ENCODE measurements around the gene KRT15.

KRT15 gene

GRCh38 chr17:41547921-41548843 is 29.5 kb upstream of the KRT15 start:
- Histone ChIP-seq H3K27ac (ENCODE audit: low read length, poor library complexity, severe bottlenecking) (peak overlapping the region; percentile 85), H3K27me3 (ENCODE audit: control insufficient read depth in 1 of 2, insufficient read depth in 1 of 2, low read length in 2 of 2) (no peaks in the 10 kb centered on the region), H3K14ac (ENCODE audit: low read length in 2 of 2) (peak overlapping the region in 1 of 2 experiments; percentile 56), H2BK12ac (ENCODE audit: low read length in 2 of 2) (peak overlapping the region; percentile 95 to 98), H4K8ac (ENCODE audit: low read length) (peak overlapping the region; percentile 62), H3K79me1 (replicated peaks; ENCODE audit: low read length, poor library complexity, severe bottlenecking) (no peaks in the 10 kb centered on the region), H3K18ac (ENCODE audit: low read depth in 1 of 2, low read length in 2 of 2) (peak overlapping the region; percentile 95), H2AK5ac (ENCODE audit: low read length, severe bottlenecking) (peak overlapping the region; percentile 85), H3K9ac (ENCODE audit: low read length) (peak overlapping the region; percentile 79), H2BK15ac (ENCODE audit: low read depth, poor library complexity, severe bottlenecking) (peak overlapping the region; percentile 93), H3K4ac (ENCODE audit: low read depth in 1 of 2, low read length in 2 of 2) (peak overlapping the region; percentile 93 to 96), H2AFZ (ENCODE audit: low read depth, low read length) (peak overlapping the region; percentile 74), H3K9me3 (ENCODE audit: control insufficient read depth, low read length) (peaks cover 9% of the 10 kb centered on the region), H4K91ac (ENCODE audit: low read length) (peak overlapping the region; percentile 89), H2BK5ac (ENCODE audit: low read depth, low read length, poor library complexity, severe bottlenecking) (peak overlapping the region; percentile 91), H3K4me3 (ENCODE audit: insufficient read depth in 1 of 2, low read depth in 1 of 2, low read length in 2 of 2) (peak overlapping the region in 1 of 2 experiments; percentile 1), H2BK120ac (ENCODE audit: low read depth, low read length) (peak overlapping the region; percentile 97), H3K23ac (ENCODE audit: low read length in 2 of 2) (no peak overlapping the region), H3K4me1 (ENCODE audit: control insufficient read depth, insufficient read depth, low read depth, low read length) (peaks cover 40% of the 10 kb centered on the region), H3K36me3 (ENCODE audit: control insufficient read depth in 1 of 2, insufficient read depth in 2 of 2, low read depth in 1 of 2, low read length in 2 of 2) (no peaks in the 10 kb centered on the region), H3K4me2 (ENCODE audit: low read length, poor library complexity, severe bottlenecking) (peak overlapping the region; percentile 7)
- WGBS, result 43% methylated on average over 23 of the region's 23 CpGs
- DNase-seq, result peak; percentile 94

GRCh38 chr17:41547378-41547841 is 28.7 kb upstream of the KRT15 start:
- 70% methylated on average over 9 of the region's 9 CpGs for WGBS
- Histone ChIP-seq H3K9ac (ENCODE audit: low read length) (peak overlapping the region; percentile 30), H4K8ac (ENCODE audit: low read length) (peak overlapping the region; percentile 62), H3K36me3 (ENCODE audit: control insufficient read depth in 1 of 2, insufficient read depth in 2 of 2, low read depth in 1 of 2, low read length in 2 of 2) (no peaks in the 10 kb centered on the region), H2BK120ac (ENCODE audit: low read depth, low read length) (no peak overlapping the region), H2AFZ (ENCODE audit: low read depth, low read length) (no peak overlapping the region), H3K4ac (ENCODE audit: low read depth in 1 of 2, low read length in 2 of 2) (peak overlapping the region; percentile 62 to 67), H4K91ac (ENCODE audit: low read length) (peak overlapping the region; percentile 89), H2BK12ac (ENCODE audit: low read length in 2 of 2) (peak overlapping the region; percentile 95 to 98), H3K4me3 (ENCODE audit: insufficient read depth in 1 of 2, low read depth in 1 of 2, low read length in 2 of 2) (no peak overlapping the region), H3K23ac (ENCODE audit: low read length in 2 of 2) (no peak overlapping the region), H3K27ac (ENCODE audit: low read length, poor library complexity, severe bottlenecking) (peak overlapping the region; percentile 85), H2BK5ac (ENCODE audit: low read depth, low read length, poor library complexity, severe bottlenecking) (peak overlapping the region; percentile 53), H3K4me1 (ENCODE audit: control insufficient read depth, insufficient read depth, low read depth, low read length) (peaks cover 40% of the 10 kb centered on the region), H2AK5ac (ENCODE audit: low read length, severe bottlenecking) (peak overlapping the region; percentile 18), H3K4me2 (ENCODE audit: low read length, poor library complexity, severe bottlenecking) (no peak overlapping the region), H3K18ac (ENCODE audit: low read depth in 1 of 2, low read length in 2 of 2) (peak overlapping the region; percentile 52 to 95), H2BK15ac (ENCODE audit: low read depth, poor library complexity, severe bottlenecking) (peak overlapping the region; percentile 93), H3K14ac (ENCODE audit: low read length in 2 of 2) (peak overlapping the region in 1 of 2 experiments; percentile 22), H3K9me3 (ENCODE audit: control insufficient read depth, low read length) (peaks cover 9% of the 10 kb centered on the region), H3K27me3 (ENCODE audit: control insufficient read depth in 1 of 2, insufficient read depth in 1 of 2, low read length in 2 of 2) (no peaks in the 10 kb centered on the region), H3K79me1 (replicated peaks; ENCODE audit: low read length, poor library complexity, severe bottlenecking) (no peaks in the 10 kb centered on the region)
- DNase-seq, result no peak

GRCh38 chr17:41546819-41547218 is 28.1 kb upstream of the KRT15 start:
- WGBS, result 99% methylated on average over 2 of the region's 3 CpGs
- H2AFZ ChIP-seq (ENCODE audit: low read depth, low read length), result no peak overlapping the region
- H4K8ac ChIP-seq (ENCODE audit: low read length), result no peak overlapping the region
- H3K27ac ChIP-seq (ENCODE audit: low read length, poor library complexity, severe bottlenecking), result peak overlapping the region; percentile 85
- H3K4me1 ChIP-seq (ENCODE audit: control insufficient read depth, insufficient read depth, low read depth, low read length), result peaks cover 40% of the 10 kb centered on the region
- H2AK5ac ChIP-seq (ENCODE audit: low read length, severe bottlenecking), result peak overlapping the region; percentile 61
- H3K4me2 ChIP-seq (ENCODE audit: low read length, poor library complexity, severe bottlenecking), result no peak overlapping the region
- no peak for DNase-seq
- H3K18ac ChIP-seq (ENCODE audit: low read depth in 1 of 2, low read length in 2 of 2), result peak overlapping the region; percentile 18 to 52
- H3K9ac ChIP-seq (ENCODE audit: low read length), result no peak overlapping the region
- peak overlapping the region in 1 of 2 experiments; percentile 62 for H3K4ac ChIP-seq (ENCODE audit: low read depth in 1 of 2, low read length in 2 of 2)
- H2BK120ac ChIP-seq (ENCODE audit: low read depth, low read length), result no peak overlapping the region
- H3K36me3 ChIP-seq (ENCODE audit: control insufficient read depth in 1 of 2, insufficient read depth in 2 of 2, low read depth in 1 of 2, low read length in 2 of 2), result no peaks in the 10 kb centered on the region
- H3K23ac ChIP-seq (ENCODE audit: low read length in 2 of 2), result no peak overlapping the region
- H3K4me3 ChIP-seq (ENCODE audit: insufficient read depth in 1 of 2, low read depth in 1 of 2, low read length in 2 of 2), result no peak overlapping the region
- peak overlapping the region; percentile 37 for H4K91ac ChIP-seq (ENCODE audit: low read length)
- H3K14ac ChIP-seq (ENCODE audit: low read length in 2 of 2), result no peak overlapping the region
- no peaks in the 10 kb centered on the region for H3K27me3 ChIP-seq (ENCODE audit: control insufficient read depth in 1 of 2, insufficient read depth in 1 of 2, low read length in 2 of 2)
- no peak overlapping the region for H2BK5ac ChIP-seq (ENCODE audit: low read depth, low read length, poor library complexity, severe bottlenecking)
- H3K79me1 ChIP-seq (replicated peaks; ENCODE audit: low read length, poor library complexity, severe bottlenecking), result no peaks in the 10 kb centered on the region
- peak overlapping the region; percentile 66 for H2BK15ac ChIP-seq (ENCODE audit: low read depth, poor library complexity, severe bottlenecking)
- H3K9me3 ChIP-seq (ENCODE audit: control insufficient read depth, low read length), result peaks cover 9% of the 10 kb centered on the region
- H2BK12ac ChIP-seq (ENCODE audit: low read length in 2 of 2), result peak overlapping the region; percentile 95 to 98

GRCh38 chr17:41545829-41546410 is 27.2 kb upstream of the KRT15 start:
- Histone ChIP-seq H2BK5ac (ENCODE audit: low read depth, low read length, poor library complexity, severe bottlenecking) (no peak overlapping the region), H3K27ac (ENCODE audit: low read length, poor library complexity, severe bottlenecking) (no peak overlapping the region), H4K91ac (ENCODE audit: low read length) (peak overlapping the region; percentile 64), H2BK120ac (ENCODE audit: low read depth, low read length) (no peak overlapping the region), H3K4me3 (ENCODE audit: insufficient read depth in 1 of 2, low read depth in 1 of 2, low read length in 2 of 2) (no peak overlapping the region), H2AFZ (ENCODE audit: low read depth, low read length) (no peak overlapping the region), H3K9ac (ENCODE audit: low read length) (no peak overlapping the region), H3K36me3 (ENCODE audit: control insufficient read depth in 1 of 2, insufficient read depth in 2 of 2, low read depth in 1 of 2, low read length in 2 of 2) (no peaks in the 10 kb centered on the region), H3K79me1 (replicated peaks; ENCODE audit: low read length, poor library complexity, severe bottlenecking) (no peaks in the 10 kb centered on the region), H3K4me2 (ENCODE audit: low read length, poor library complexity, severe bottlenecking) (no peak overlapping the region), H2BK12ac (ENCODE audit: low read length in 2 of 2) (peak overlapping the region; percentile 41 to 69), H3K4ac (ENCODE audit: low read depth in 1 of 2, low read length in 2 of 2) (peak overlapping the region; percentile 24), H2BK15ac (ENCODE audit: low read depth, poor library complexity, severe bottlenecking) (peak overlapping the region; percentile 44), H3K27me3 (ENCODE audit: control insufficient read depth in 1 of 2, insufficient read depth in 1 of 2, low read length in 2 of 2) (no peaks in the 10 kb centered on the region), H2AK5ac (ENCODE audit: low read length, severe bottlenecking) (peak overlapping the region; percentile 58), H3K23ac (ENCODE audit: low read length in 2 of 2) (no peak overlapping the region), H3K4me1 (ENCODE audit: control insufficient read depth, insufficient read depth, low read depth, low read length) (peaks cover 39% of the 10 kb centered on the region), H3K9me3 (ENCODE audit: control insufficient read depth, low read length) (peaks cover 9% of the 10 kb centered on the region), H3K18ac (ENCODE audit: low read depth in 1 of 2, low read length in 2 of 2) (peak overlapping the region; percentile 34 to 64), H4K8ac (ENCODE audit: low read length) (no peak overlapping the region), H3K14ac (ENCODE audit: low read length in 2 of 2) (no peak overlapping the region)
- WGBS, result 85% methylated on average over 13 of the region's 13 CpGs
- no peak for DNase-seq
